H1 (cell line): Measurements from ENCODE around the gene CALHM3. TPM values are rescaled to one million over a fixed set of nuclear protein-coding genes. Genes with fewer than 3 reads are reported as not detected.
"Not testable (repeated sequence)": the region's sequence is repeated elsewhere in the genome, so short reads cannot be mapped to it uniquely, and the experiment has no call there.

Source experiments
- CTCF ChIA-PET: fragments of 300-600 bp; sonication (Branson Sonifier 250); formaldehyde crosslinking; loops from one replicate; lab custom pipeline; 2021; ENCODE audit not compliant: partially characterized antibody; lab: Charles Lee
- POLR2A ChIA-PET: fragments of 300-600 bp; sonication (Branson Sonifier 250); formaldehyde crosslinking; loops from one replicate; lab custom pipeline; 2021; ENCODE audit warnings: inconsistent platforms; ENCODE audit not compliant: partially characterized antibody; lab: Charles Lee
- DNase-seq, 2 experiments: peaks; one replicate each; pipeline versions ENCODE4 v3.0.0 to v3.0.0-alpha.2; 2010 to 2022; ENCODE audit warnings: low spot score in 2 of 2, low read depth in 1 of 2, mixed read lengths in 1 of 2
- FAIRE-seq: peaks from 2 replicates; lab custom pipeline; 2011; peaks lifted over from hg19 to GRCh38; lab: Jason Lieb, UNC
- H2AFZ ChIP-seq: 2 replicates; pipeline ENCODE4 v1.8.1; 2012; ENCODE audit warnings: low read length, inconsistent platforms
- H2AK5ac ChIP-seq: 2 replicates; pipeline ENCODE4 v1.6.1; 2013; ENCODE audit warnings: low read depth, low read length
- H2BK120ac ChIP-seq: replicated peaks from 2 replicates; pipeline ENCODE3; 2013; ENCODE audit warnings: low read depth, low read length, inconsistent platforms
- H2BK12ac ChIP-seq: 2 replicates; pipeline ENCODE4 v1.6.1; 2013; ENCODE audit warnings: low read depth, low read length
- H2BK15ac ChIP-seq: 2 replicates; pipeline ENCODE4 v1.6.1; 2013; ENCODE audit warnings: low read length
- H2BK20ac ChIP-seq: 2 replicates; pipeline ENCODE4 v1.6.1; 2013; ENCODE audit warnings: low read length
- H2BK5ac ChIP-seq: 2 replicates; pipeline ENCODE4 v1.6.1; 2013; ENCODE audit warnings: low read depth, low read length
- H3K14ac ChIP-seq: 2 replicates; pipeline ENCODE4 v1.6.1; 2013; ENCODE audit warnings: inconsistent platforms; ENCODE audit not compliant: insufficient read length
- H3K18ac ChIP-seq: 2 replicates; pipeline ENCODE4 v1.6.1; 2013; ENCODE audit warnings: low read length; ENCODE audit errors: extremely low read depth
- H3K23ac ChIP-seq: 2 replicates; pipeline ENCODE4 v1.6.1; 2013; ENCODE audit warnings: inconsistent platforms; ENCODE audit not compliant: insufficient read length
- H3K23me2 ChIP-seq: 2 replicates; pipeline ENCODE4 v1.6.1; 2013; ENCODE audit warnings: low read depth, low read length
- H3K27ac ChIP-seq: 2 replicates; pipeline ENCODE4 v1.6.1; 2011; ENCODE audit warnings: low read depth, low read length, inconsistent platforms
- H3K27me3 ChIP-seq, 4 experiments: replicated peaks in 1 of 4; 1 replicate in 1 of 4; 2 replicates in 3 of 4; pipeline versions ENCODE4 v1.6.1 to v1.8.1; 2011 to 2013; ENCODE audit warnings: low read length in 3 of 4, mild to moderate bottlenecking in 3 of 4, inconsistent platforms in 2 of 4, mixed read lengths in 2 of 4, moderate library complexity in 1 of 4; ENCODE audit not compliant: control insufficient read depth in 3 of 4, insufficient read depth in 3 of 4; ENCODE audit errors: extremely low read depth in 1 of 4
- H3K36me3 ChIP-seq, 4 experiments: 2 replicates each; pipeline versions ENCODE4 v1.6.1 to v1.8.1; 2011 to 2013; ENCODE audit warnings: mild to moderate bottlenecking in 4 of 4, low read length in 3 of 4, moderate library complexity in 2 of 4, control low read depth in 1 of 4, inconsistent platforms in 1 of 4; ENCODE audit not compliant: insufficient read depth in 4 of 4, control insufficient read depth in 2 of 4
- H3K4ac ChIP-seq: replicated peaks from 2 replicates; pipeline ENCODE3; 2013; ENCODE audit warnings: low read length, low read depth, mixed read lengths, inconsistent platforms; ENCODE audit not compliant: insufficient read length
- H3K4me1 ChIP-seq, 4 experiments: replicated peaks in 1 of 4; 1 replicate in 1 of 4; 2 replicates in 3 of 4; pipeline versions ENCODE4 v1.6.1 to v1.8.1; 2011 to 2013; ENCODE audit warnings: low read length in 3 of 4, inconsistent platforms in 2 of 4, mixed read lengths in 1 of 4; ENCODE audit not compliant: insufficient read depth in 4 of 4, control insufficient read depth in 3 of 4
- H3K4me2 ChIP-seq, 2 experiments: 2 replicates each; pipeline versions ENCODE4 v1.6.1 to v1.8.1; 2011 to 2013; ENCODE audit warnings: low read depth in 2 of 2, low read length in 2 of 2, control low read depth in 1 of 2, inconsistent platforms in 1 of 2, mild to moderate bottlenecking in 1 of 2; ENCODE audit not compliant: insufficient read depth in 1 of 2
- H3K4me3 ChIP-seq, 4 experiments: fragments of 200-600, 300-600 bp in 1 of 4; sonication (generic), shearing (Covaris generic), sonication (Bioruptor Twin) in 1 of 4; 2 replicates each; pipeline versions ENCODE4 v1.5.1 to v1.8.1; 2011 to 2016; ENCODE audit warnings: low read length in 4 of 4, low read depth in 3 of 4, control low read depth in 2 of 4, inconsistent platforms in 2 of 4, mild to moderate bottlenecking in 2 of 4, mixed read lengths in 1 of 4, moderate library complexity in 1 of 4; ENCODE audit not compliant: insufficient read depth in 2 of 4; ENCODE audit errors: extremely low read depth in 1 of 4
- H3K56ac ChIP-seq: replicated peaks from 2 replicates; pipeline ENCODE3; 2013; ENCODE audit warnings: low read depth, mild to moderate bottlenecking, mixed read lengths, low read length, inconsistent platforms; ENCODE audit not compliant: insufficient read length
- H3K79me1 ChIP-seq: 2 replicates; pipeline ENCODE4 v1.6.1; 2013; ENCODE audit warnings: low read depth, low read length, control low read depth
- H3K79me2 ChIP-seq, 2 experiments: 2 replicates each; pipeline versions ENCODE4 v1.6.1 to v1.8.1; 2012 to 2013; ENCODE audit warnings: low read length in 2 of 2, mild to moderate bottlenecking in 2 of 2, inconsistent platforms in 1 of 2; ENCODE audit not compliant: insufficient read depth in 2 of 2, control insufficient read depth in 1 of 2
- H3K9ac ChIP-seq, 4 experiments: replicated peaks in 1 of 4; 1 replicate in 1 of 4; 2 replicates in 3 of 4; pipeline versions ENCODE4 v1.6.1 to v1.8.1; 2011 to 2013; ENCODE audit warnings: low read depth in 3 of 4, low read length in 3 of 4, control low read depth in 2 of 4, mild to moderate bottlenecking in 2 of 4, moderate library complexity in 2 of 4, inconsistent platforms in 1 of 4; ENCODE audit errors: extremely low read depth in 1 of 4
- H3K9me3 ChIP-seq, 2 experiments: 2 replicates each; pipeline versions ENCODE4 v1.6.1 to v1.8.1; 2012 to 2013; ENCODE audit warnings: mild to moderate bottlenecking in 2 of 2, moderate library complexity in 2 of 2, control low read depth in 1 of 2, inconsistent platforms in 1 of 2, low read depth in 1 of 2, low read length in 1 of 2, mixed read lengths in 1 of 2; ENCODE audit not compliant: insufficient read depth in 2 of 2
- H4K20me1 ChIP-seq, 2 experiments: replicated peaks in 1 of 2; 2 replicates each; pipeline versions ENCODE3 to v1.8.1; 2011 to 2013; ENCODE audit warnings: inconsistent platforms in 2 of 2, low read length in 2 of 2, mild to moderate bottlenecking in 1 of 2; ENCODE audit not compliant: insufficient read depth in 2 of 2, control insufficient read depth in 1 of 2
- H4K5ac ChIP-seq: 2 replicates; pipeline ENCODE4 v1.6.1; 2013; ENCODE audit warnings: low read length, low read depth, mixed read lengths, inconsistent platforms; ENCODE audit not compliant: insufficient read length
- H4K8ac ChIP-seq: 2 replicates; pipeline ENCODE4 v1.8.0; 2013; ENCODE audit warnings: mild to moderate bottlenecking, moderate library complexity, low read length, inconsistent platforms; ENCODE audit not compliant: insufficient read depth; ENCODE audit errors: extremely low read depth
- H4K91ac ChIP-seq: replicated peaks from 2 replicates; pipeline ENCODE3; 2013; ENCODE audit warnings: low read length, mixed read lengths, inconsistent platforms; ENCODE audit not compliant: insufficient read length
- E2F6 ChIP-seq: IDR thresholded peaks from 2 replicates; pipeline ENCODE4 v1.6.1; 2012; ENCODE audit warnings: inconsistent platforms
- NANOG ChIP-seq: IDR thresholded peaks from 2 replicates; pipeline ENCODE4 v1.6.1; 2011; ENCODE audit warnings: low read length, low read depth, mild to moderate bottlenecking, inconsistent platforms; ENCODE audit not compliant: insufficient read depth, poor library complexity, severe bottlenecking
- SP1 ChIP-seq: IDR thresholded peaks from 2 replicates; pipeline ENCODE4 v1.6.1; 2011; ENCODE audit warnings: low read depth, low read length
- WGBS, 2 experiments: shearing (Covaris generic) in 1 of 2; methylation state at CpG; one replicate each; pipeline versions ENCODE4 v1.1.6 to v1.1.7; 2013 to 2015; ENCODE audit warnings: low lambda C conversion rate in 2 of 2, mixed read lengths in 2 of 2, inconsistent platforms in 1 of 2, low coverage in 1 of 2, missing lambda C conversion rate in 1 of 2; ENCODE audit not compliant: insufficient replicate concordance in 2 of 2, insufficient coverage in 1 of 2, insufficient read length in 1 of 2; ENCODE audit errors: extremely low coverage in 1 of 2, missing lambda C conversion rate in 1 of 2; 5-methylcytosine and 5-hydroxymethylcytosine counted together
- polyA plus RNA-seq, 7 experiments: library from polyadenylated mRNA; depleted of rRNA in 3 of 7; stranded (reverse) in 5 of 7; unstranded in 2 of 7; fragments of >200 nt in 5 of 7; fragments of 200-250 nt in 2 of 7; gene quantifications; 1 replicate in 5 of 7; 2 replicates in 1 of 7; 4 replicates in 1 of 7; pipeline versions ENCODE4 v1.2.1 to v1.2.3, GENCODE V29; 2011 to 2013; ENCODE audit warnings: missing spikeins in 2 of 7, mixed read lengths in 2 of 7
- total RNA-seq: library from RNA; stranded (reverse); fragmentation: NEBNext Ultra II Directional; extraction: Animal tissue kit (Norgen Biotek cat#: 25700); gene quantifications from 2 replicates; pipeline ENCODE4 v1.2.1, GENCODE V29; 2021

Gene CALHM3
- total and polyA plus RNA-seq, 2 of the 8 experiments (the other 6 are each of a cell fraction or from before 2014, with no cell fraction given): 0.17 to 0.60 TPM

- TF ChIP-seq E2F6 (no peak), NANOG (no peak), SP1 (no peak)
Observed at GRCh38 chr10:103487410-103487708, 8.3 kb upstream of the CALHM3 start (continued).

GRCh38 chr10:103486635-103487409 is 7.8 kb upstream of the CALHM3 start:
- not testable (repeated sequence) for FAIRE-seq
- POLR2A ChIA-PET: interaction anchor here (0.8 to 3.0 kb wide), 2 partner anchors 10 to 102 kb away, joined by 3 to 11 read pairs; no protein-coding TSS in a partner anchor

More at GRCh38 chr10:103486635-103487409, 7.8 kb upstream of the CALHM3 start:
- H3K23me2 ChIP-seq, H2BK5ac ChIP-seq, H3K79me2 ChIP-seq, H3K9ac ChIP-seq, H3K4me3 ChIP-seq, H3K4me1 ChIP-seq, DNase-seq, H3K23ac ChIP-seq, H2BK120ac ChIP-seq, H4K91ac ChIP-seq, H2BK15ac ChIP-seq, H3K9me3 ChIP-seq, H4K8ac ChIP-seq, H2BK12ac ChIP-seq, H3K27ac ChIP-seq, H3K27me3 ChIP-seq, H3K14ac ChIP-seq, H2AFZ ChIP-seq, H3K36me3 ChIP-seq, H3K4ac ChIP-seq, H3K56ac ChIP-seq, H3K79me1 ChIP-seq, H4K5ac ChIP-seq, H2AK5ac ChIP-seq, H3K4me2 ChIP-seq, H2BK20ac ChIP-seq, H4K20me1 ChIP-seq, H3K18ac ChIP-seq: not testable (repeated sequence)
- CTCF ChIA-PET: interaction anchor here (0.7 to 5.1 kb wide), 22 partner anchors 10 to 657 kb away, joined by 3 to 71 read pairs (median 6); partner anchors contain the start of genes CALHM1 and CALHM2
- WGBS, 2 experiments: 89% methylated on average over 8 of the region's 8 CpGs; no CpG with 5 or more reads in 1 of the 2 experiments
